ENCODE data around the gene C5orf58.

Gene C5orf58

DNA sequence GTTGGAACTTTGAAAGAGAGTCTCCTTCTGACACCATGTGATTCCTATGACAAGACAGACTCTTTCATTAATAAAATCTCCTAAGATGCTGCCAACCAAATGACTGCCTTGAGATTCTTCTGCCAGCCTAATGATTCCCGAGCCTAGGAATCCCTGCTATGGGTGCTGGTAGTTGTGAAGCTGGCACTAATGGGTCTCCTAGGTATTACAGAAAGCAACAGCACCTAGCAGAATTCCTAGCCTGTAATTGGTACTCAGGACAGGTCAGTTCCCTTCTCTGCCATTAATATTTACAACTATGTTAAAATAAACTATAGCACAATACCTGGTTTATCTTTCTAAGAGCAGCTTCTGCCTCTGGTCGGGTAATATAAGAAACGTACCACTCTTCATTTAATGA is 19.3 kb downstream of the C5orf58 start:
- no peak for DNase-seq (ENCODE audit: low read depth)

DNA sequence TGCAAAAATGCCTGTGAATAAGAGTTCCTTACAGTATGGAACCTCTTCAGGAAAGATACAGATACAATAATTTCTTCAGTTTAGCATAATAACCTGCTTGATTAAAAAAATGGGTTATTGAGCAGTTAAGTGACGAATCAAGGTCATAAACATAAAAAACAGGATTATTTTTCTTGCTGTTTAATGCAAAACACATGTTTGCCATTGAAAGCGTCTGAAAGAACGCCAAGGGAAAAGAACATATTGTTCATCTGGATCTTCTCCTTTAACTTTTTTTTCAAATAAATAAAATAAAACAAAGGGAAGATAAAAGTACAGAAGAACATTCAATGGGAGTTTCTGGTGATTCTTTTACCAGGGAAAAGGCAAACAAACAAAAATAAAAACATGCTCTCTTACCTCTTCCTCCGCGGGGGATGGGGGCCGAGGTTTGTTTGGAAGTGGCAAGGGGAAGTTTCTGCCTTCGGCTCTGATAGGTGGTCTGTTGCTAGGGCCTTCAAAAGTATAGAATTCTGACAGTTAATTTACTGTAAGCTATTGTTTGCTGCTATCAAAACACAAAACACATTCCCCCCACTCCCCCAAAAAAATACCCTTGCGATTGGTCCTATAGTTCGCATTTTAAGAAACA is 20.1 kb downstream of the C5orf58 start:
- TF ChIP-seq, protein P1, sequence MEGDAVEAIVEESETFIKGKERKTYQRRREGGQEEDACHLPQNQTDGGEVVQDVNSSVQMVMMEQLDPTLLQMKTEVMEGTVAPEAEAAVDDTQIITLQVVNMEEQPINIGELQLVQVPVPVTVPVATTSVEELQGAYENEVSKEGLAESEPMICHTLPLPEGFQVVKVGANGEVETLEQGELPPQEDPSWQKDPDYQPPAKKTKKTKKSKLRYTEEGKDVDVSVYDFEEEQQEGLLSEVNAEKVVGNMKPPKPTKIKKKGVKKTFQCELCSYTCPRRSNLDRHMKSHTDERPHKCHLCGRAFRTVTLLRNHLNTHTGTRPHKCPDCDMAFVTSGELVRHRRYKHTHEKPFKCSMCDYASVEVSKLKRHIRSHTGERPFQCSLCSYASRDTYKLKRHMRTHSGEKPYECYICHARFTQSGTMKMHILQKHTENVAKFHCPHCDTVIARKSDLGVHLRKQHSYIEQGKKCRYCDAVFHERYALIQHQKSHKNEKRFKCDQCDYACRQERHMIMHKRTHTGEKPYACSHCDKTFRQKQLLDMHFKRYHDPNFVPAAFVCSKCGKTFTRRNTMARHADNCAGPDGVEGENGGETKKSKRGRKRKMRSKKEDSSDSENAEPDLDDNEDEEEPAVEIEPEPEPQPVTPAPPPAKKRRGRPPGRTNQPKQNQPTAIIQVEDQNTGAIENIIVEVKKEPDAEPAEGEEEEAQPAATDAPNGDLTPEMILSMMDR (conservative IDR thresholded peaks at IDR 0.05; ENCODE audit: control insufficient read depth, insufficient read depth, low read depth, low read length) = no peak
- peak; percentile 76 for DNase-seq (ENCODE audit: low read depth)
- no peak overlapping the region for H3K4me3 ChIP-seq (ENCODE audit: control insufficient read depth, low read depth, low read length)

More for the DNA sequence above, 19.3 kb downstream of the C5orf58 start:
- TF ChIP-seq, protein P1 (conservative IDR thresholded peaks at IDR 0.05; ENCODE audit: control insufficient read depth, insufficient read depth, low read depth, low read length) = no peak
- no peak overlapping the region for H3K4me3 ChIP-seq (ENCODE audit: control insufficient read depth, low read depth, low read length)

DNA sequence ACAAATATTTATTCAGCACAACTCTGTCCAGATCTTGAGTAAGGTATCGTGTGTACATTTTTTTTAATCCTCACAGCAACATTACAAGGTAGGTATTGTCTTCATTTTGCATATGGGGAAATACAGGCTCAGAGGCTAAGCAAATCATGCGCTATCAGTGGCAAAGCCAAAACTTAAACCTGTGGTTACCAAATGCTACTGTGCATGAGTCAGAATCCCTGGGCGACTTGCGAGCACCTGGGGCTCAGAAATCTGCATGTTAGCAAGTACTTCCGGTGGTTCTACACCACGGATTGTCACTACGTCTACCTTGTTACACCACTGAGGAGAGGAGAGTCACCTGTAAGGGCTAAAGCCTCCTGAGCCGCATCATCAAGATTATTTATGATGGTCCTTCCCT is 21.3 kb downstream of the C5orf58 start:
- TF ChIP-seq, protein P1 (conservative IDR thresholded peaks at IDR 0.05; ENCODE audit: control insufficient read depth, insufficient read depth, low read depth, low read length) = no peak
- peak; percentile 33 for DNase-seq (ENCODE audit: low read depth)
- no peak overlapping the region for H3K4me3 ChIP-seq (ENCODE audit: control insufficient read depth, low read depth, low read length)

DNA sequence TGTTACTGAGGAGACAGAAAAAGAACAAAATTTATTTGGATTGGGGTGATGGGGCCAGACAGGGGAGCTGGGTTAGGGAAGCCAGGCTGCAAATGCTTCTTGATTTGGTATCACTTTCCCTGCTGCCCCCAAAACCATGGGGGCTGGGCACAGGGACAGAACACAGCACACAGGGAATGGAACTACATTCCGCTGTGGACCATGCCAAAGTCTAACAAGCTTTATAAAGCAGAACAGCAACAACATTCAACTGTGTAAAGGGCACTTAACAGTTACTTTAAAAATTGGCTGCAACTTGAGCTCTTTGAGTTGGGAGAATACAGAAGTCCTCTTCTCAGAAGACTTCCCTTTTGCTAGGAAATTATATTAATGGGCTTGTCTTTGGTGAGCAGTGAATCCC is 23.8 kb downstream of the C5orf58 start:
- H3K4me3 ChIP-seq (ENCODE audit: control insufficient read depth, low read depth, low read length) = no peak overlapping the region

DNA sequence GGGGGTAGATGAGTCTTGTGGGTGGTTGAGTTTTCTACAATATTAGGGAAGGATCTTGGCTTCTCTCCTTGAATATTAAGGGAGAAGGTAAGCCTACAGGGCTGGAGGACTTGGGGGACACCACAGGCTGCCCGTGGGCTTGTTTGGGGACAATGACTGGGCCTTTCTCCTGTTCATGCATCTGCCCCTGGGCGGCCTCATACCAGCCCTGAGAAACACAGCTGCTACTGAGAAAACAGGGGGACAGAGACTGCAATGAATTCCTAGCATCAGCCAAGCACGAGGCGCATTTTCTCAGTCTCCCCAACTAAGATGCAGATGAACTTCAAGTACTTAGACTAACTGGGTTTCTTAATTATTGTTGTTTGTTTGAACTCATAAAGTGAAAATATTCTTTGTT is 24.6 kb downstream of the C5orf58 start:
- TF ChIP-seq, protein P1 (conservative IDR thresholded peaks at IDR 0.05; ENCODE audit: control insufficient read depth, insufficient read depth, low read depth, low read length) = no peak
- no peak overlapping the region for H3K4me3 ChIP-seq (ENCODE audit: control insufficient read depth, low read depth, low read length)
- DNase-seq (ENCODE audit: low read depth) = no peak

More for the DNA sequence above, 23.8 kb downstream of the C5orf58 start:
- no peak for DNase-seq (ENCODE audit: low read depth)
- TF ChIP-seq, protein P1 (conservative IDR thresholded peaks at IDR 0.05; ENCODE audit: control insufficient read depth, insufficient read depth, low read depth, low read length) = no peak

DNA sequence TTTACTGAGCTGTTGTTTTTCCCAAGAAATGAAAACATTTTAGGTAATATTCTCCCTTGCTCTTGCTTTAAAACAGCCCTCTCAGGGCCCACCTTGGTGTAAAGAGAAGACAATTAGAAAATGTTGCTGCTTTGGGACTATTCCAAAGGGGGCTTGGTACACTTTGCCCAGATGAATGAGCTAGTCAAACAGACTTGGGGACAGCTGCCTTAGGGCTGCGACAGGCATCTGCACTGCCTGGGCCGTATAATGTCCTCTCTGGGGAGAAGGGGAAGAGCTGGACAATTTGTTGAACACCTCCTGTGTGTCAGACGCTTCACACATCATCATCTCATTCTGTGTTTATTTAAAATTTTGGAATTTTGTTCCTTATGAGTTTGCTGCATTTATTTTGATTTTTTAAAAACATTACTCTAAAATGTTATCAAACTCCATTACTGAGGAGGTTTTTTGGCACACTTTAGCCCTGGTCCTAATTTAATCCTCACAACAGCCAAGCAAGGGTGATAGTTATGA is 28.8 kb downstream of the C5orf58 start:
- TF ChIP-seq, protein P1 (conservative IDR thresholded peaks at IDR 0.05; ENCODE audit: control insufficient read depth, insufficient read depth, low read depth, low read length) = no peak
- H3K4me3 ChIP-seq (ENCODE audit: control insufficient read depth, low read depth, low read length) = no peak overlapping the region

More for the DNA sequence above, 28.8 kb downstream of the C5orf58 start:
- no peak for DNase-seq (ENCODE audit: low read depth)

Measured in fibroblast of mammary gland (primary cell).